H9 (cell line): ENCODE results near the gene FGFR1OP2. TPM values are rescaled to one million over a fixed set of nuclear protein-coding genes. Genes with fewer than 3 reads are reported as not detected.

Experiments used
- DNase-seq: peaks from one replicate; pipeline ENCODE4 v3.0.0-alpha.2; 2017
- H2AFZ ChIP-seq: one replicate; pipeline ENCODE4 v1.6.1; 2013; ENCODE audit warnings: mild to moderate bottlenecking, low read length, control low read depth, moderate library complexity
- H2AK5ac ChIP-seq: 2 replicates; pipeline ENCODE4 v1.6.1; 2013; ENCODE audit warnings: low read length, control low read depth, mixed read lengths; ENCODE audit not compliant: insufficient read length
- H2BK120ac ChIP-seq: one replicate; pipeline ENCODE4 v1.6.1; 2013; ENCODE audit warnings: low read depth, mild to moderate bottlenecking, low read length, control low read depth, inconsistent platforms; ENCODE audit not compliant: poor library complexity, severe bottlenecking
- H2BK12ac ChIP-seq: 2 replicates; pipeline ENCODE4 v1.6.1; 2013; ENCODE audit warnings: low read length, control low read depth, mixed read lengths, low read depth; ENCODE audit not compliant: insufficient read length
- H2BK15ac ChIP-seq: 2 replicates; pipeline ENCODE4 v1.6.1; 2013; ENCODE audit warnings: low read depth, low read length, control low read depth
- H2BK20ac ChIP-seq: one replicate; pipeline ENCODE4 v1.6.1; 2013; ENCODE audit warnings: low read depth, mild to moderate bottlenecking, low read length, control low read depth, inconsistent platforms; ENCODE audit not compliant: poor library complexity, severe bottlenecking
- H2BK5ac ChIP-seq: 2 replicates; pipeline ENCODE4 v1.6.1; 2013; ENCODE audit warnings: low read length, control low read depth, mixed read lengths; ENCODE audit not compliant: insufficient read length
- H3K14ac ChIP-seq: 2 replicates; pipeline ENCODE4 v1.6.1; 2013; ENCODE audit warnings: low read length, control low read depth; ENCODE audit not compliant: insufficient read depth
- H3K18ac ChIP-seq: 2 replicates; pipeline ENCODE4 v1.6.1; 2013; ENCODE audit warnings: low read depth, mild to moderate bottlenecking, mixed read lengths, low read length, control low read depth; ENCODE audit not compliant: insufficient read length
- H3K23ac ChIP-seq: 2 replicates; pipeline ENCODE4 v1.6.1; 2013; ENCODE audit warnings: low read length, control low read depth, mixed read lengths, low read depth; ENCODE audit not compliant: insufficient read length
- H3K23me2 ChIP-seq: 2 replicates; pipeline ENCODE4 v1.6.1; 2013; ENCODE audit warnings: low read depth, mild to moderate bottlenecking, mixed read lengths, low read length, control low read depth; ENCODE audit not compliant: insufficient read length, poor library complexity, severe bottlenecking
- H3K27ac ChIP-seq: 2 replicates; pipeline ENCODE4 v1.5.1; 2013; ENCODE audit warnings: low read length, control low read depth, mixed read lengths, low read depth; ENCODE audit not compliant: insufficient read length
- H3K27me3 ChIP-seq: 2 replicates; pipeline ENCODE4 v1.6.1; 2013; ENCODE audit warnings: low read length, control low read depth, inconsistent platforms; ENCODE audit not compliant: insufficient read depth
- H3K4ac ChIP-seq: 2 replicates; pipeline ENCODE4 v1.6.1; 2013; ENCODE audit warnings: low read depth, mild to moderate bottlenecking, control low read depth, inconsistent platforms, low read length, moderate library complexity
- H3K4me1 ChIP-seq: 2 replicates; pipeline ENCODE4 v1.6.1; 2013; ENCODE audit warnings: low read length, control low read depth, inconsistent platforms; ENCODE audit not compliant: insufficient read depth
- H3K4me2 ChIP-seq: 2 replicates; pipeline ENCODE4 v1.6.1; 2013; ENCODE audit warnings: low read length, control low read depth, mixed read lengths; ENCODE audit not compliant: insufficient read length, insufficient read depth
- H3K56ac ChIP-seq: 2 replicates; pipeline ENCODE4 v1.6.1; 2013; ENCODE audit warnings: low read depth, mild to moderate bottlenecking, mixed read lengths, low read length, control low read depth; ENCODE audit not compliant: insufficient read length
- H3K79me1 ChIP-seq: 2 replicates; pipeline ENCODE4 v1.6.1; 2013; ENCODE audit warnings: low read depth, mild to moderate bottlenecking, moderate library complexity, low read length, control low read depth, inconsistent platforms; ENCODE audit not compliant: insufficient read depth, poor library complexity, severe bottlenecking
- H3K79me2 ChIP-seq: 2 replicates; pipeline ENCODE4 v1.6.1; 2013; ENCODE audit warnings: low read length, control low read depth, inconsistent platforms; ENCODE audit not compliant: insufficient read depth
- H3K9ac ChIP-seq: 2 replicates; pipeline ENCODE4 v1.6.1; 2013; ENCODE audit warnings: low read length, control low read depth, mixed read lengths; ENCODE audit not compliant: insufficient read length; ENCODE audit errors: extremely low read depth
- H3K9me3 ChIP-seq: one replicate; pipeline ENCODE4 v1.6.1; 2013; ENCODE audit warnings: low read depth, low read length, inconsistent platforms; ENCODE audit not compliant: control insufficient read depth
- H3T11ph ChIP-seq: one replicate; pipeline ENCODE4 v1.6.1; 2013; ENCODE audit warnings: mild to moderate bottlenecking, low read length, control low read depth, inconsistent platforms
- H4K20me1 ChIP-seq: one replicate; pipeline ENCODE4 v1.6.1; 2013; ENCODE audit not compliant: control insufficient read depth, insufficient read length, insufficient read depth
- H4K5ac ChIP-seq: 2 replicates; pipeline ENCODE4 v1.6.1; 2013; ENCODE audit warnings: low read depth, mild to moderate bottlenecking, mixed read lengths, low read length, control low read depth; ENCODE audit not compliant: insufficient read length
- H4K8ac ChIP-seq: replicated peaks from 2 replicates; pipeline ENCODE4 v1.6.1; 2013; ENCODE audit warnings: low read length, control low read depth, mixed read lengths, low read depth; ENCODE audit not compliant: insufficient read length
- H4K91ac ChIP-seq: 2 replicates; pipeline ENCODE4 v1.6.1; 2013; ENCODE audit warnings: low read depth, mild to moderate bottlenecking, moderate library complexity, mixed read lengths, low read length, control low read depth; ENCODE audit not compliant: insufficient read length
- H3K27ac Mint-ChIP-seq, 3 experiments: 2 replicates in 2 of 3; 3 replicates in 1 of 3; pipeline ENCODE4 v1.8.0; 2020 to 2021; ENCODE audit warnings: mixed read lengths in 3 of 3, mild to moderate bottlenecking in 1 of 3, moderate library complexity in 1 of 3
- H3K27me3 Mint-ChIP-seq: 2 replicates; pipeline ENCODE4 v1.8.0; 2021; ENCODE audit warnings: low read depth, mild to moderate bottlenecking, moderate library complexity, mixed read lengths
- H3K36me3 Mint-ChIP-seq, 3 experiments: 2 replicates in 2 of 3; 3 replicates in 1 of 3; pipeline ENCODE4 v1.8.0; 2020 to 2021; ENCODE audit warnings: low read depth in 3 of 3, mixed read lengths in 3 of 3; ENCODE audit not compliant: insufficient read depth in 1 of 3
- H3K4me1 Mint-ChIP-seq, 2 experiments: 2 replicates each; pipeline ENCODE4 v1.8.0; 2020; ENCODE audit warnings: mixed read lengths in 2 of 2
- H3K4me3 Mint-ChIP-seq, 2 experiments: 2 replicates in 1 of 2; 3 replicates in 1 of 2; pipeline ENCODE4 v1.8.0; 2020 to 2021; ENCODE audit warnings: mild to moderate bottlenecking in 2 of 2, mixed read lengths in 2 of 2, moderate library complexity in 1 of 2
- H3K9me3 Mint-ChIP-seq, 2 experiments: 2 replicates in 1 of 2; 3 replicates in 1 of 2; pipeline ENCODE4 v1.8.0; 2020; ENCODE audit warnings: mild to moderate bottlenecking in 2 of 2, mixed read lengths in 2 of 2, moderate library complexity in 1 of 2
- WGBS: extraction: QIAGEN DNeasy Blood & Tissue Kit; methylation state at CpG from one replicate; pipeline ENCODE4 v1.1.7; 2013; ENCODE audit warnings: missing lambda C conversion rate, low lambda C conversion rate, mixed read lengths; ENCODE audit not compliant: insufficient read length; ENCODE audit errors: extremely low coverage; 5-methylcytosine and 5-hydroxymethylcytosine counted together
- total RNA-seq: library from RNA; stranded (reverse); gene quantifications from 2 replicates; pipeline ENCODE4 v1.2.1, GENCODE V29; 2021
- TF ChIP-seq, protein P1 (sequence below): fragments of 200-600 bp; sonication (generic); conservative IDR thresholded peaks from 3 replicates; pipeline ENCODE4 v1.8.0; 2021; ENCODE audit warnings: antibody characterized with exemption, mild to moderate bottlenecking

Gene FGFR1OP2
- total RNA-seq, 1 experiment from 2014 or later: 30.0 TPM

GRCh38 chr12:27014859-27015729, 76.8 kb downstream of the FGFR1OP2 start:
- no peak overlapping the region for H4K8ac ChIP-seq
- no peak overlapping the region for H2AK5ac ChIP-seq
- Mint-ChIP-seq H3K9me3 (no peaks in the 10 kb centered on the region), H3K27me3 (no peaks in the 10 kb centered on the region), H3K27ac (peak overlapping the region; percentile 51 to 91 (median 73); a peak in 6 of 7 replicates), H3K36me3 (peaks cover 0 to 5% (median 0%) of the 10 kb centered on the region in 3 experiments; a peak in 1 of 7 replicates), H3K4me3 (peak overlapping the region; percentile 93 to 95), H3K4me1 (peaks cover 39 to 45% of the 10 kb centered on the region in 2 experiments)
- H3K79me2 ChIP-seq: peaks cover 10% of the 10 kb centered on the region; the same call in 1 of the 2 replicates
- peaks cover 2% of the 10 kb centered on the region; the same call in 1 of the 2 replicates for H3K4me1 ChIP-seq
- no peak overlapping the region for H3K9ac ChIP-seq
- no peaks in the 10 kb centered on the region for H3K9me3 ChIP-seq
- DNase-seq: no peak
- H2BK15ac ChIP-seq: no peak overlapping the region
- H2BK120ac ChIP-seq: no peak overlapping the region
- H3K4me2 ChIP-seq: peak overlapping the region; percentile 51
- H3K56ac ChIP-seq: no peak overlapping the region
- H2BK20ac ChIP-seq: no peak overlapping the region
- WGBS: no CpG with 5 or more reads among the region's 12 CpGs
- TF ChIP-seq, protein P1, sequence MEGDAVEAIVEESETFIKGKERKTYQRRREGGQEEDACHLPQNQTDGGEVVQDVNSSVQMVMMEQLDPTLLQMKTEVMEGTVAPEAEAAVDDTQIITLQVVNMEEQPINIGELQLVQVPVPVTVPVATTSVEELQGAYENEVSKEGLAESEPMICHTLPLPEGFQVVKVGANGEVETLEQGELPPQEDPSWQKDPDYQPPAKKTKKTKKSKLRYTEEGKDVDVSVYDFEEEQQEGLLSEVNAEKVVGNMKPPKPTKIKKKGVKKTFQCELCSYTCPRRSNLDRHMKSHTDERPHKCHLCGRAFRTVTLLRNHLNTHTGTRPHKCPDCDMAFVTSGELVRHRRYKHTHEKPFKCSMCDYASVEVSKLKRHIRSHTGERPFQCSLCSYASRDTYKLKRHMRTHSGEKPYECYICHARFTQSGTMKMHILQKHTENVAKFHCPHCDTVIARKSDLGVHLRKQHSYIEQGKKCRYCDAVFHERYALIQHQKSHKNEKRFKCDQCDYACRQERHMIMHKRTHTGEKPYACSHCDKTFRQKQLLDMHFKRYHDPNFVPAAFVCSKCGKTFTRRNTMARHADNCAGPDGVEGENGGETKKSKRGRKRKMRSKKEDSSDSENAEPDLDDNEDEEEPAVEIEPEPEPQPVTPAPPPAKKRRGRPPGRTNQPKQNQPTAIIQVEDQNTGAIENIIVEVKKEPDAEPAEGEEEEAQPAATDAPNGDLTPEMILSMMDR: no peak
- no peak overlapping the region for H3K14ac ChIP-seq
- H4K5ac ChIP-seq: no peak overlapping the region
- H4K20me1 ChIP-seq: no peaks in the 10 kb centered on the region
- H4K91ac ChIP-seq: no peak overlapping the region
- no peaks in the 10 kb centered on the region for H3K23me2 ChIP-seq
- H3T11ph ChIP-seq: no peak overlapping the region
- peak overlapping the region; percentile 94 for H2AFZ ChIP-seq
- peak overlapping the region; percentile 27 for H3K27ac ChIP-seq
- no peak overlapping the region for H3K4ac ChIP-seq
- no peaks in the 10 kb centered on the region for H3K27me3 ChIP-seq
- no peak overlapping the region for H3K23ac ChIP-seq
- peak overlapping the region; percentile 4 for H3K18ac ChIP-seq
- H2BK5ac ChIP-seq: no peak overlapping the region
- H2BK12ac ChIP-seq: no peak overlapping the region
- H3K79me1 ChIP-seq: peaks cover 2% of the 10 kb centered on the region
